Astrocyte of the spinal cord (primary cell): Measurements from ENCODE around the gene FBXO41.

Experiments
- DNase-seq: peaks from one replicate; pipeline ENCODE4 v3.0.0; 2011; ENCODE audit warnings: low read depth, low spot score
- H3K4me3 ChIP-seq: 2 replicates; pipeline ENCODE4 v1.5.1; 2011; ENCODE audit warnings: low read depth, mild to moderate bottlenecking, low read length, moderate library complexity
- CTCF ChIP-seq: IDR thresholded peaks from 2 replicates; pipeline ENCODE4 v1.5.1; 2012; ENCODE audit warnings: low read depth, mild to moderate bottlenecking, low read length, inconsistent platforms
- in situ Hi-C: cut with HindIII; loops from 2 replicates; pipeline ENCODE4 v1.10.0; 2017; ENCODE audit warnings: low sequenced_read_pairs

FBXO41 gene

GRCh38 chr2:73253901-73254300, 30.4 kb downstream of the FBXO41 start:
- no peak for DNase-seq
- in situ Hi-C loops: no loop called here
- no peak for TF ChIP-seq CTCF
- H3K4me3 ChIP-seq: no peak overlapping the region

- DNase-seq: no peak
- H3K4me3 ChIP-seq: no peak overlapping the region
- in situ Hi-C loops: no loop called here
- TF ChIP-seq CTCF: no peak
Observed at GRCh38 chr2:73253400-73253799, 30.9 kb downstream of the FBXO41 start.

GRCh38 chr2:73252238-73253027, 31.8 kb downstream of the FBXO41 start:
- in situ Hi-C loops: no loop called here
- no peak for DNase-seq

GRCh38 chr2:73250872-73251846, 33.1 kb downstream of the FBXO41 start:
- TF ChIP-seq CTCF: no peak
- in situ Hi-C loops: no loop called here
- DNase-seq: no peak
- no peak overlapping the region for H3K4me3 ChIP-seq

More at GRCh38 chr2:73252238-73253027, 31.8 kb downstream of the FBXO41 start:
- no peak for TF ChIP-seq CTCF
- H3K4me3 ChIP-seq: no peak overlapping the region

GRCh38 chr2:73249636-73250035, 34.6 kb downstream of the FBXO41 start:
- no peak for TF ChIP-seq CTCF
- in situ Hi-C loops: no loop called here
- no peak overlapping the region for H3K4me3 ChIP-seq
- no peak for DNase-seq

GRCh38 chr2:73246850-73247249, 37.4 kb downstream of the FBXO41 start:
- in situ Hi-C loops: no loop called here
- DNase-seq: no peak
- no peak for TF ChIP-seq CTCF
- H3K4me3 ChIP-seq: no peak overlapping the region
